ENCODE measurements around the gene MRGPRX1.
A peak's percentile ranks its signal among the peaks of the same experiment; 100 is the strongest.
"Not testable (repeated sequence)": the region's sequence is repeated elsewhere in the genome, so short reads cannot be mapped to it uniquely, and the experiment has no call there.

The MRGPRX1 gene

DNA sequence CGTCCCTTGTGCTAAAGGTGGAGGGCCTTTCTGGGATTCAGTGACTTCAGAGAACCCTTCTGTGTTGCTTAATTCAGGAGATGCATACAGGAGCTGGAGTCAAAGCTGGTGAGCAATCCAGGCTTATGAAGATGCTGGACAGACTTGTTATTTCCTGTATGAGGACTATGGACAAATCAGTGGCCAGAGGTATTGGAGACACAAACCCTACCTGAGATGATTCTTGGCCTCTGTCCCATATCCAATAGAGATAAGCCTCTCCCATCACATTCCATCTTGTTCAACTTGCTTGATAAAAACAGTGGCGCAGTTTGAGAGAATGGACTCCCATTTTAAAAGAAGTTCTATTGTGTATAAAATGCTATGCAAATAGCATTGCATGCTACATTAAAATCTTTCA, at the start of gene MRGPRX1:
TSS of gene MRGPRX1 (minus strand) at position 101 of the 400 bp plus-strand sequence. CDS start 4,630 bp downstream, outside the sequence.
- no peak for DNase-seq

DNA sequence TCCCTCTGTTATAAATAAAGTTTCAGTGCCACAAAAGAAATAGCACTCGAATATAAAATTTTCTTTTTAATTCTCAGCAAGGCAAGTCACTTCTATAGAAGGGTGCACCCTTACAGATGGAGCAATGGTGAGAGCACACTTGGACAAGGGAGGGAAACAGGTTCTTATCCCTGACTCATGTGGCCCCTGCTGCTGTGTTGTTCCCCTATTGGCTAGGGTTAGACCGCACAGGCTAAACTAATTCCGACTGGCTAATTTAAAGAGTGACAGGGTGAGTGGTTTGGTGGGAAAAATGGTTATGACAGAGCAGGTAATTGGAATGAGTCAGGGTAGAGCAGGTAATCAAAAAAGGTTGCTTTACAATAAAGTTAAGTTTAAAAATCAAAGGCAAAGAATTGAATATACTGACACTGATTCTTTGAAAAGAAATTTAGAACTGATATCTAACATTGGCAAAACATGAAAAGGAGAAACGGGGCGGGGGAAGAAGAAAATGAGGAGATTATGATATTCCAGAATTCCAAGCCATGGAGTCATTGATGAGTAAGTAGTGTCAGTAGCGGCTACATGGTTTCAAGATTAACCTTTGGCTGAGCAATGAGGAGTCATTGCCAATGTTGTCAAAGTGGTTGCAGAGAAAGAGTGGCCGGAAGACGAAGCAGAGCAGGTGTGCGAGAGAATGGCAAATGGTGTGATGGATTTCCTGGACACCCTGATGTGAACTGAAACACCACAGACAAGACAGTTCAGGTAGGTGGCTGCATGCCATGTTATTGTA, 48.4 kb upstream of the MRGPRX1 start:
- DNase-seq = no peak

DNA sequence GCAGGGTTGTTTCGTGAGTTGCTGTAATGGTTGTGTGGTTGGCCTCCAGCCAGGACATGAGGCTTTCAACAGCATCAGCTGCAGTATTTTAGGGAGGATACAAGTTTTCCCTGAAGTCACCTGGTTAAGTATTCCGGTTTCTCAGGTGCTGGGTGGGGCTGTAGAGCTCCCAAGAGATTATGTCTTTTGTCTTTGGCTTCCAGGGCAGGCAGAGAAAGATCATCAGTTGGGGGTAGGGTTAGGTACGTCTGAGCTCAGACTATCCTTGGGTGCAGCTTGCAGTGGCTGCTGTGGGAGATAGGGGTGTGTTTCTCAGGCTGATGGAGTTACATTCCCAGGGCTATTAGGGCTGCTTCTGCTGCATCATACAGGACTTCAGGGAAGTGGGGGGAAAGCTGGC, 47.5 kb upstream of the MRGPRX1 start:
- no peak for DNase-seq

DNA sequence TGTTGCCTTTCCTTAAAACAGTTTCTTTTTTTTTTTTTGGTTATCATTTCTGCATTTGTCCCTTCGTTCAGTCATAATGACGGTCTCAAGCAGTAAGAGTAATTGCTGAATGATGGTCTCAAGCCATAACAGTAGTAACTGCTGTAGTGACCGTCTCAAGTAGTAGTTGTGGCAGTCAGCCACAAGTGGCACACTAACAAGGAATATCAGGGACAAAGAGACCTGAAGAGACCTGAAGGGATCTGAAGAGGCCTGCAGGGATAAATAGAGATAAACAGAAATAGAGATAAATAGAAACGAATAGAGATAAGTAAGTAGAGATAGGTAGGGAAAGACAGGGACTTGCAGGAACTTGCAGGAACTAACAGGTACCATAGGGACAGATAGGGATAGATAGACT, 42.7 kb upstream of the MRGPRX1 start:
- DNase-seq = no peak

DNA sequence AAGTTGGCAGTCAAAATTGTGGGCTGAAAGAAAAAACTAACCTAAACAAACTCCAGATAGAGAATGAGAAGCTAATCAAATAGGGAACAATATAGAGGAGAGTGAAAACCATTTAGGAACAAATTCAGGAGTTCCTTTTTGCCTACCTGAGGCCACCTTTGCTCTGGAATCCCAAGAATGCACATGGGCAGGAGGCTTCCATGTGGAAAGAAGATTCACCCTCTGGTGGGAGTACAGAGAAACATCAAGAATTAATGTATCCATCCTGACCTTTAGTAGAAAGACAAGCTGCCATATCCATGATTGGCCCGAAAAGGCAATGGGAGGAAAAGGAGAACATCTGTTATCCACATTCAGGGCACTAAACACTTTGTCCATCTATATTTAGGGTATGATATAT, 35.0 kb upstream of the MRGPRX1 start:
- no peak for DNase-seq

DNA sequence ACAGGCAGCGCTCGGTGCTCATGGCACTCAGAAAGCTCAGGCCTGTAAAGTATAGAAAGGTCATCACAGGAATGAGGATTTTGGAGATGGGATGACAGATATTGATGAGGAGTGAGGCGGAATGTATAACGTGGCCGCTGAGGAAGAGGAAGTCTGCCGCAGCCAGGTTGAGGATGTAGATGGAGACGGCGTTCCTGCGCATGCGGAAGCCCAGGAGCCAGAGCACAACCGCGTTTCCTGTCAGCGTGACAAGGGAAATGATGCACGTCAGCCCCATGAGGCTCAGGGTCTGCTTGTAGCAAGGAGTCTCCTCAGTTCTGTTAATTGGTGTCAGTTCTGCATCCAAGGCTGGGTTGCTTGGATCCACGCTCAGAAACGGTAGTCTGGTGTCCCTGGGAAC, 33.1 kb upstream of the MRGPRX1 start:
- no peak for DNase-seq

DNA sequence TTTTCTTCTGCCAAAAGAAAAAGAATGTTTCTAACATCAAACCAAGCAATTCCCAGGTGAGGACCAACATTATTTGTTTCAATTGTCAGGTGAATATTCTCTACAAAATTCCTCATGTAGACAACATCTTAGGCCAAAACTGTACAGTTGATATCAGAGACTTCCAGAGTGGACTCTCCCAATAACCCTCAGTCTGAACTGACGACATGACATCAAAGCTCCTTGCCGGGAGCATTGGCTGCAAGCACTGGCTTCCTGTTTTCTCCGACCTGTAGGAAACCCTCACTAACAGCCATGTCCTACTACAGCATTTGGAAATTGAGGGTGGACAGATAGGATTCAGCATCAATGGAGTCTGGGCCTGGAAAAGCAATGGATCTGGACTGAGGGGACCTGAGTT, 30.5 kb upstream of the MRGPRX1 start:
- no peak for DNase-seq

DNA sequence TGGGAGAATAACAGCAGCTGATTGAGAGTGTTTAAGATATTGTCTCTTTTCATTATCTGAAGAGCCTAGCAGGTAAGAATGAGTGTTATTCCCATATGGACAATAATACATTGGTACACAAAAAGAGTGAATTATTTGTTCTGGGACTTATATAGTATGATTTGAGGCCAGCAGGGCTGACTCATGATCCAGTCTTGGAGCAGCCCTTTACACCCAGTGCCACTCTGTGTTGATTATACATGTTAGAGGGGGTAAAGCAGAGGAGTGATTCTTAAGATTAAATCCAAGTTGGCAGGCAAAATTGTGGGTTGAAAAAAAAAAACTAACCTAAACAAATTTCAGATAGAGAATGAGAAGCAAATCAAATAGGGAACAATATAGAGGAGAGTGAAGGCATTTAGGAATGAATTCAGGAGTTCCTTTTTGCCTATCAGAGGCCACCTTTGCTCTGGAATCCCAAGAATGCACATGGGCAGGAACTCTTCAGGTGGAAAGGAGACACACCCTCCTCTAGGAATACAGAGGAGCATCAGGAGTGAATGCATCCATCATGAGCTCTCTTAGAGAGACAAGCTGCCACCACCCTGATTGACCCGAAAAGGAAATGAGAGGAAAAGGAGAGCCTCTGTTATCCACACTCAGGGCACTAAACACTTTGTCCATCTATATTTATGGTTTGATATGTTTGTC, 19.2 kb upstream of the MRGPRX1 start:
- no peak for DNase-seq

DNA sequence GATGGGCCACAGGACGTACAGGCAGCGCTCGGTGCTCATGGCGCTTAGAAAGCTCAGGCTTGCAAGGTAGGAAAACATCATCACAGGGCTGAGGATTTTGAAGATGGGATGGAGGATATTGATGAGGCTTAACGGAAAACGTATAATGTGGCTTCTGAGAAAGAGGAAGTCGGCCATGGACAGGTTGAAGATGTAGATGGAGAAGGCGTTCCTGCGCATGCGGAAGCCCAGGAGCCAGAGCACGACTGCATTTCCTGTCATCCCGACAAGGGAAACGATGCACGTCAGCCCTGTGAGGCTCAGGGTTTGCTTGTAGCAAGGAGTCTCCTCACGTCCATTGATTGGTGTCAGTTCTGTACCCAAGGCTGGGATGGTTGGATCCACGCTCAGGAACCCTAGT, 17.4 kb upstream of the MRGPRX1 start:
- DNase-seq = no peak

DNA sequence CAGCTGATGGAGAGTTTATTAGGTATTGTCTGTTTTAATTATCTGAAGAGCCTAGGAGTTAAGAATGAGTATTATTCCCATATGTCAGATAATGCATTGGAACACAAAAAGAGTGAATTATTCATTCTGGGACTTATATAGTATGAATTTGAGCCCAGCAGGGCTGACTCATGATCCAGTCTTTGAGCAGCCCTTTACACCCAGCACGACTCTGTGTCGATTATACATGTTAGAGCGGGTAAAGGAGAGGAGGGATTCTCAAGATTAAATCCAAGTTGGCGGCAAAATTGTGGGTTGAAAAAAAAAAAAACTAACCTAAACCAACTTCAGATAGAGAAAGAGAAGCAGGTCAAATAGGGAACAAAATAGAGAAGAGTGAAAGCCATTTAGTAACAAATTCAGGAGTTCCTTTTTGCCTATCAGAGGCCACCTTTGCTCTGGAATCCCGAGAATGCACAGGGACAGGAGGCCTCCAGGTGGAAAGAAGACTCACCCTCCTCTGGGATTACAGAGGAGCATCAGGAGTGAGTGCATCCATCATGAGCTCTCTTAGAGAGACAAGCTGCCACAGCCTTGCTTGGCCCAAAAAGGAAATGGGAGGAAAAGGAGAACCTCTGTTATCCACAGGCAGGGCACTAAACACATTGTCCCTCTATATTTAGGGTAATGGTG, 3.1 kb downstream of the MRGPRX1 start:
- DNase-seq = no peak

DNA sequence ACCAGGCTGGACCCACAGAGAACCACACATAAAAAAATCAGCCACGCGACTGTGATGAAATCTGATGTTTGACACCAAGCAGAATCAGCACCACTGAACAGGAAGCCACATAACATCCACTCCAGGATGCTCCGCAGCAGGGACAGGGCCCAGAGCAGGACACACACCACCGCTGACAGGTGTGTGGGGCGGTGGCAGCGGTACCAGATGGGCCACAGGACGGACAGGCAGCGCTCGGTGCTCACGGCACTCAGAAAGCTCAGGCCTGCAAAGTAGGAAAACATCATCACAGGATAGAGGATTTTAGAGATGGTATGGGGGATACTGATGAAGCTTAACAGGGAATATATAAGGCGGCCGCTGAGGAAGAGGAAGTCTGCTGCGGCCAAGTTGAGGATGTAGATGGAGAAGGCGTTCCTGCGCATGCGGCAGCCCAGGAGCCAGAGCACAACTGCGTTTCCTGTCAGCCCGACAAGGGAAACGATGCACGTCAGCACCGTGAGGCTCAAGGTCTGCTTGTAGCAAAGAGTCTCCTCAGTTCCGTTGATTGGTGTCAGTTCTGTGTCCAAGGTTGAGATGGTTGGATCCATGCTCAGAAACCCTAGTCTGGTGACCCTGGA, 4.9 kb downstream of the MRGPRX1 start:
- DNase-seq = peak; percentile 12

DNA sequence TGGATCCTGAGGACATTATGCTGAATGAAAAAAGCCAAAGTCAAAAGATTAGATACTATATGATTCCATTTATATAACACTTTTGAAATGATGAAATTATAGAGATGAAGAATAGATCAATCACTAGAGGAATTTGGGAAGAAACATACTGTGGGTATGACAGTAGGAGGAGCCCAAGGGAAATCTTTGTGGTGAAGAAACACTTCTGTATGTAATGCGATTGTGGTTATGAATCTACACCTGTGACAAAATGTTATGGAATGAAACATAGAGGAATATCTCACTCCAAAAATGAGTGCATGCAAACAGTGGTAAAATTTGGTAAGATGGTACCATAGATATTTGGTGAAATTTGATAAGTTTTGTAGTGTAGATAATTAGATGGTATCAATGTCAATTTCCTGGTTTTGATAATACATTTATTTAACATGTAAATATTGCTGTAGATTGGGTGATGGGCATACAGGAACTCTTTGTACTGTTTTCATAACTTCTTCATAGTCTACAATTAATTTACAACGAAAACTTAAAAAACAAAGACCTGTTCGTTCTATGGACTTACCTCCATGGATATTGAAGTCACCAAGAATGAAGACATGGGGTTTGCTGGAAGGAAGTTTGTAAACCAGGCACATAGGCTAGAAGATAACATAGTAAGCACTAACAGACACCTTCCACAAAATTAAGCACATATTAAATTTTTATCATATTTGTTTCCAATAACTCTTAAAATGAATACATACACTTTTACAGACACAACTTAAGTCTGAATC, 11.5 kb downstream of the MRGPRX1 start:
- no peak for DNase-seq

DNA sequence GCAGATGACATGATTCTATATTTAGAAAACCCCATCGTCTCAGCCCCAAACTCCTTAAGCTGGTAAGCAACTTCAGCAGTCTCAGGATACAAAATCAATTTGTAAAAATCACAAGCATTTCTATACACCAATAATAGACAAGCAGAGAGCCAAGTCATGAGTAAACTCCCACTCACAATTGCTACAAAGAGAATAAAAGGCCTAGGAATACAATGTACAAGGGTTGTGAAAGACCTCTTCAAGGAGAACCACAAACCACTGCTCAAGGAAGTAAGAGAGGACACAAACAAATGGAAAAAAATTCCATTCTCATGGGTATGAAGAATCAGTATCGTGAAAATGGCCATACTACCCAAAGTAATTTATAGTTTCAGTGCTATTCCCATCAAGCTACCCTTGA, 13.8 kb downstream of the MRGPRX1 start:
- DNase-seq = not testable (repeated sequence)

DNA sequence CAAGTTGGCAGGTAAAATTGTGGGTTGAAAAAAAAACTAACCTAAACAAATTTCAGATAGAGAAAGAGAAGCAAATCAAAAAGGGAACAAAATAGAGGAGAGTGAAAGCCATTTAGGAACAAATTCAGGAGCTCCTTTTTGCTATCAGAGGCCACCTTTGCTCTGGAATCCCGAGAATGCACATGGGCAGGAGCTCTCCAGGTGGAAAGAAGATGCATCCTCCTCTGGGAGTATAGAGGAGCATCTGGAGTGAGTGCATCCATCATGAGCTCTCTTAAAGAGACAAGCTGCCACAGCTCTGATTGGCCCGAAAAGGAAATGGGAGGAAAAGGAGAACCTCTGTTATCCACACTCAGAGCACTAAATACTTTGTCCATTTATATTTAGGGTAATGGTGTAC, 26.3 kb downstream of the MRGPRX1 start:
- DNase-seq = no peak

DNA sequence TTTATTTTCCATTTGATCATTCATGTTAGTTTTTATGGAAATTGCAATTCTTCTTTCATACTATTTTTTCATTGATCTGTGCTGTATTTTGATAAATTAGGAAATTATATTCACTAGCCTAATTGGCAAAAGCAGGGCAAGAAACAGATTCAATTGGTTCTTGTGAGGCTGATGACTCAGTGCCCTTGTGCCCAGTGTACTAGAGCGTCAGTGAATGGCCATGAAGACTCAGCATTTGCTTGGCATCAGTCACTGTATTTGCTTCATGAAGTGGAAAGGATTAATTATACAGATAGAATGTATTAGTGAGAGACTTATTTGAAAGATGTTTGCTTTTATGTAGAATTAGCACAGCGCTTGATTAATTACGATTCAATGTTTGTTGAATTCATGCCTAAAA, 31.8 kb downstream of the MRGPRX1 start:
- DNase-seq = no peak

DNA sequence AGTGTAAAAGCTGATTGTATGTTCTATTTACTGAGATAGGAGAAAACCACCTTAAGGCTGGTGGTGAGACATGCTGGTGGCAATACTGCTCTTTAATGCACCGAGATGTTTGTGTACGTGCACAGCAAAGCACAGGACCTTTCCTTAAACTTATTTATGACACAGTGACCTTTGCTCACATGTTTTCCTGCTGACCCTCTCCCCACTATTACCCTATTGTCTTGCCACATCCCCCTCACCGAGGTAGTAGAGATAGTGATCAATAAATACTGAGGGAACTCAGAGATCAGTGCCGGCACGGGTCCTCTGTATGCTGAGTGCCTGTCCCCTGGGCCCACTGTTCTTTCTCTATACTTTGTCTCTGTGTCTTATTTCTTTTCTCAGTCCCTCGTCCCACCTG, 38.6 kb downstream of the MRGPRX1 start:
- DNase-seq = not testable (repeated sequence)

DNA sequence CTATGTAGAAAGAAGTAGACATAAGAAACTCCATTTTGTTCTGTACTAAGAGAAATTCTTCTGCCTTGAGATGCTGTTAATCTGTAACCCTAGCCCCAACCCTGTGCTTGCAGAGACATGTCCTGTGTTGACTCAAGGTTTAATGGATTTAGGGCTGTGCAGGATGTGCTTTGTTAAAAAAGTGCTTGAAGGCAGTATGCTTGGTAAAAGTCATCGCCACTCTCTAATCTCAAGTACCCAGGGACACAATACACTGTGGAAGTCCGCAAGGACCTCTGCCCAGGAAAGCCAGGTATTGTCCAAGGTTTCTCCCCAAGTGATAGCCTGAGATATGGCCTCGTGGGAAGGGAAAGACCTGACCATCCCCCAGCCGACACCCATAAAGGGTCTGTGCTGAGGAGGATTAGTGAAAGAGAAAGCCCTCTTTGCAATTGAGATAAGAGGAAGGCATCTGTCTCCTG, 39.0 kb downstream of the MRGPRX1 start:
- DNase-seq = not testable (repeated sequence)

DNA sequence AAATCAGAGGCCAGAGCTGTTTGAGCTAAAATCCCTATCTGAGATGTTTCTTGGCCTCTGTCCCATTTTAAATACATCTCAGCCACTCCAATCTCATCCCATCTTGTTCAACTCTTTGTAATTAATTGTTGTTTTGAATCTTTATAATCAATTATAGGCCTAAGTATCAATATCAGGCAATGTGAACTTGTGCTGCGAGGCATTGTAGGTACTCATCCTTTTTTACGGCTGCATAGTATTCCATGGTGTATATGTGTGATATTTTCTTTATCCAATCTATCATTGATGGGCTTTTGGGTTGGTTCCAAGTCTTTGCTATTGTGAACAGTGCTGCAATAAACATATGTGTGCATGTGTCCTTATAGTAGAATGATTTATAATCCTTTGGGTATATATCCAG, 47.5 kb downstream of the MRGPRX1 start:
- not testable (repeated sequence) for DNase-seq

DNA sequence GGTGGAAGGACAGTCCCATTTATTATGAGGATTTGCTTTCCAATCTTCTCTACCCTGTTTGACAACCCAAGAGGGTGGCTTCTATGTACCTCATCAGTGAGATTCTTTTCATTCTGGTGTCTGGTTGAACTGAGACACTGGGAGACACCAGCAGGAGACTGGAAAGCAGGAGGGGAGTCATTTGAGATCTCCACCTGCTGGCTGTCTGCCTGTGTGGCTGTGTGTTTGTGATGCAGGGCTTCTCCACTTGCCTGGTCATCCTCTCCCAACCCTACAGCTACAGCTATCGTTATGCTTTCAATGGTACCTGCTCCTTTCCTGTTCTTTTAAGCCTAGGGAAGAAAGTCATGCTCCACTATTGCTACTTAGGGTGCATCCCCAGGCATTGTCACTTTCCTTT, 48.6 kb downstream of the MRGPRX1 start:
- DNase-seq = no peak
